Adrenal gland (tissue), 5 donors: ENCODE measurements around the gene TMEM201.

Source experiments
- POLR2A ChIP-seq, 2 donors: fragments of 450-650 bp; IDR thresholded peaks; one replicate each; pipeline ENCODE4 v1.6.1; 2017; ENCODE audit warnings: antibody characterized with exemption in 2 of 2, mild to moderate bottlenecking in 2 of 2, moderate library complexity in 1 of 2
- TF ChIP-seq, protein P1 (sequence below), 6 experiments: fragments of 450-650 bp in 4 of 6; fragments of 200-600 bp in 2 of 6; sonication (generic) in 1 of 6; IDR thresholded peaks; 1 replicate in 5 of 6; 2 replicates in 1 of 6; pipeline versions ENCODE4 v1.5.1 to v1.8.0; 2016 to 2021; ENCODE audit warnings: antibody characterized with exemption in 6 of 6, mild to moderate bottlenecking in 2 of 6, moderate library complexity in 1 of 6
- donor health status: DM: no; HTN: no; CAD: no.

DNA sequence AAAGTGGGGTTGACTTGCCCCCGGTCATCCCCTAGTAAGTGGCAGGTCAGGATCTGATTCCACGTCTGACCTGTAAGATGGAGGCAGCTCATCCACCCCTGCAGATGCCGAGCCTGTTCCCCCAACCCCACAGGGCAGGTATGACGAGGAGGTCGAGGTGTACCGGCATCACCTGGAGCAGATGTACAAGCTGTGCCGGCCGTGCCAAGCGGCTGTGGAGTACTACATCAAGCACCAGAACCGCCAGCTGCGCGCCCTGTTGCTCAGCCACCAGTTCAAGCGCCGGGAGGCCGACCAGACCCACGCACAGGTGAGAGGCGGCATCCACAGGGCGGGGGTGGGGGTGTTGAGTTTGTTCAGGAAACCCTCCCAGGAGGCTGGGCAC lies 9.6 kb downstream of the TMEM201 start:
- TF ChIP-seq, protein P1, sequence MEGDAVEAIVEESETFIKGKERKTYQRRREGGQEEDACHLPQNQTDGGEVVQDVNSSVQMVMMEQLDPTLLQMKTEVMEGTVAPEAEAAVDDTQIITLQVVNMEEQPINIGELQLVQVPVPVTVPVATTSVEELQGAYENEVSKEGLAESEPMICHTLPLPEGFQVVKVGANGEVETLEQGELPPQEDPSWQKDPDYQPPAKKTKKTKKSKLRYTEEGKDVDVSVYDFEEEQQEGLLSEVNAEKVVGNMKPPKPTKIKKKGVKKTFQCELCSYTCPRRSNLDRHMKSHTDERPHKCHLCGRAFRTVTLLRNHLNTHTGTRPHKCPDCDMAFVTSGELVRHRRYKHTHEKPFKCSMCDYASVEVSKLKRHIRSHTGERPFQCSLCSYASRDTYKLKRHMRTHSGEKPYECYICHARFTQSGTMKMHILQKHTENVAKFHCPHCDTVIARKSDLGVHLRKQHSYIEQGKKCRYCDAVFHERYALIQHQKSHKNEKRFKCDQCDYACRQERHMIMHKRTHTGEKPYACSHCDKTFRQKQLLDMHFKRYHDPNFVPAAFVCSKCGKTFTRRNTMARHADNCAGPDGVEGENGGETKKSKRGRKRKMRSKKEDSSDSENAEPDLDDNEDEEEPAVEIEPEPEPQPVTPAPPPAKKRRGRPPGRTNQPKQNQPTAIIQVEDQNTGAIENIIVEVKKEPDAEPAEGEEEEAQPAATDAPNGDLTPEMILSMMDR (IDR thresholded peaks at IDR 0.05): no peak
- no peak for TF ChIP-seq POLR2A (IDR thresholded peaks at IDR 0.05)
